ENCODE measurements around the gene RAB13.

RAB13 gene

GRCh38 chr1:153977250-153978240 lies 8.6 kb downstream of the RAB13 start, which contains the start of gene JTB:
Gene JTB, minus strand, starts transcription at chr1:153977674. Its CDS starts 422 bp downstream, at chr1:153977252.
- peak; percentile 87 for DNase-seq

DNA sequence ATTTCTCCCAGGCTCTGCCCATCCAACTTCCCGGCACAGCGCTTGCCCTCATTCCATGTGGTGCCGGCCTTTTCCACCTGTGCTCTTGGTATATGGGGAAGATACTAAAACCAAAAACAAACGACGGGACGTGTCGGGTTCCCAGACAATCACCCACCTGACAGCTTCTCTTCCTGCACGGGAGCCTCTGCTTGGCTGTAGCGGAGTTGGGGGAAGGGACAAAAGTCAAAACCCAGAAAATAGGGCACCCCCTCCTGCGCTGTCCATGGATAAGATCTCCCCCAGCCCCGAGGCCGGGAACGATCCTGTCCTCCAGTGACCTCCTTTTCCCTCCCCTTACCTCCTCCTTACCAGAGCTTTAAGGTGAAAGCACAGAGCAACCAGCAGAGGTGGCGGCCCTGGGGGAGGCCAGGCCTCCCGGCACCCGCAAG lies 9.3 kb downstream of the RAB13 start:
- DNase-seq = no peak

- DNase-seq = no peak
These were observed 12.6 kb downstream of the RAB13 start for GRCh38 chr1:153973525-153973924.

DNA sequence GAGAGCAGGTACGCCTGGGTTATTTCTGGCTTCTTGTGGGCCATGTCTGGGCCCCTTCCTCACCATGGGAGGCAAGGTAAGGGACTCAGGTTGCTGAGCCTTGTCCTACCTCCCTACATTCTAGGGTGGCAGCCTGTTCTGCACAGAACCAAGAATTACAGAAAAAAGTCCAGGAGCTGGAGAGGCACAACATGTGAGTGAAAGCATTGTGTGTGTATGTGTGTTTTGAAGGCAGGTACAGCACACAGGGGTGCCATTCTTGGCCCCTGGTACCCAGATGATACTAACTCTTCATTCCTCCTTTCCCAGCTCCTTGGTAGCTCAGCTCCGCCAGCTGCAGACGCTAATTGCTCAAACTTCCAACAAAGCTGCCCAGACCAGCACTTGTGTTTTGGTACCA lies 13.1 kb downstream of the RAB13 start:
- no peak for DNase-seq

DNA sequence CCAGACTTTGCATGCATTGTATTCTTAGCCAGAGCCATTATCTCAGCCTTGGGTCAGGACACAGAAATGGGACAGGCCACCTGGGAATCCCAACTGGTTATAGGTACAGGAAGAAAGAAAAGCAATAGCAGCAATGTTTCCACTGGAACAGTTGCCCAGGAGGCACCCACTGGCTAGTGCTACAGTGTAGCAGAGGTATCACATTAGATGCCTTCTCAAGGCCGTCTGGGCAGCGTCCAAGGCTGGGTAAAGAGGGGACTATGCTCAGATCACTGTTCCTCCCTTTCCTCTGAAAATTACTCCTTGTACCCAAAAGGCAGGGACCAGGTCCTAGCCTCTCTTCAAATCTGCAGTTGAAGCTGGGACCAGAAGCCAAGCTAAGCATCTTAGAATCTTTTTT lies 15.8 kb downstream of the RAB13 start:
- no peak for DNase-seq

- DNase-seq = no peak
These were observed 17.2 kb downstream of the RAB13 start for GRCh38 chr1:153968972-153969371.

DNA sequence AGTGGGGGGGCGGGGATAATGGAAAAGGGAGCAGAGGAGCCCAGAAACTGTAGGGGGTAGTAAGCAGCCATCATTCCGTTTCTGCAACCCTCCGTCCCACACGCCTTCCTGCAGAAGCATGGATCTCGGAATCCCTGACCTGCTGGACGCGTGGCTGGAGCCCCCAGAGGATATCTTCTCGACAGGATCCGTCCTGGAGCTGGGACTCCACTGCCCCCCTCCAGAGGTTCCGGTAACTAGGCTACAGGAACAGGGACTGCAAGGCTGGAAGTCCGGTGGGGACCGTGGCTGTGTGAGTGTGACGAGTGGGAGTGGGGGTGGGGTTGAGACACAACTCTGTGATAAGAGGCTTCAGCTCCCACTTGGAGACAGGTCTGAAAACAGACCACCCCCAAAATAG lies 17.7 kb downstream of the RAB13 start:
- DNase-seq = no peak

- DNase-seq = no peak
These were observed 18.2 kb downstream of the RAB13 start for GRCh38 chr1:153968000-153968363.

DNA sequence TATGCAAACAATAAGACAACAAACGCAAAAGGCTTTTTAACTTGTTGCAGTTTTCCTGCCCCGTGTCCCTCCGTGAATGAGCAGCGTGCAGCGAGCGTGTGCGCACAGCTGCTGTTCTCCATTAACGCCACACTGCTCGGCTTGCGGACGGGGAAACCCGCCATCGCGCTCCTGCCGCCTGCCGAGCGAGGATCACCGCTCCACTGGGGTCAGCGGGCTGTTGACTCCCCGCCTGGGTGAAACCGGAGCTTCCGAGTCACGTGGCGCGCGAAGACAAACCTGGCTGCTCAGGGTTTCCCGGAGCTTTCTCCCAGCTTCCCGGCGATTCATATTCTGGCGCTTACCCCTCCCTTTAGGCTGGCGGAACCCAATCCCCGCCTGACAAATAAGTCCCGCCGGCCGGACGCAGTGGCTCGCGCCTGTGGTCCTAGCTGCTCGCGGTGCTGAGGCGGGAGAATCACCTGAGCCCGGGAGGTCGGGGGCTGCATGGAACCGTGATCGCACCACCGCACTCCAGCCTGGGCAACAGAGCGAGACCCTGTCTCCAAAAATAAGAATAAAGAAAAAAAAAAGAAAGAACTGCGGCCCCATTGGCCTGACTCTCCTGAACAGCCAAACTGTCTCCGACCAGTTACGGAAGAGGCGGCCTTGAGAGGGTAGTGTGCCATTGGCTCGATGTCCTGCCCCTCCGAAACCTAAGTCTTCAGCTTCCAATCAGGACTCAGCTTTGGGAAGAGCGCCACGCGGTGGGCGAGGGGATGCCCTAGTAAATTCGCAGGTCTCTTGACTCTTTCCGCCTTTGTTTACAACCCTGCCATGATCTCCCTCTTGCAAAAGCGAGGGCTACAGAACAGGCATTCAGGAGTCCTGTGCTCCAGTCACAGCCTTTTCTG lies 18.8 kb downstream of the RAB13 start, which contains the start of gene CREB3L4:
CREB3L4 (plus strand) TSS at position 796 of the 893 bp plus-strand sequence. CDS start 624 bp downstream, outside the sequence.
- peak; percentile 81 for DNase-seq

- no peak for DNase-seq
These were observed 22.2 kb downstream of the RAB13 start for GRCh38 chr1:153963850-153964331.

GRCh38 chr1:153963030-153963849 lies 22.9 kb downstream of the RAB13 start, which contains the start of gene SLC39A1:
Gene SLC39A1, minus strand, starts transcription at chr1:153963537. Its CDS starts 822 bp downstream, at chr1:153962715.
- peak; percentile 94 for DNase-seq

GRCh38 chr1:153962088-153963029 lies 23.8 kb downstream of the RAB13 start:
- DNase-seq = no peak

GRCh38 chr1:153961421-153961820 lies 24.7 kb downstream of the RAB13 start:
- no peak for DNase-seq

- DNase-seq = no peak
These were observed 25.9 kb downstream of the RAB13 start for GRCh38 chr1:153960206-153960605.

GRCh38 chr1:153959454-153959853 lies 26.7 kb downstream of the RAB13 start:
- no peak for DNase-seq

DNA sequence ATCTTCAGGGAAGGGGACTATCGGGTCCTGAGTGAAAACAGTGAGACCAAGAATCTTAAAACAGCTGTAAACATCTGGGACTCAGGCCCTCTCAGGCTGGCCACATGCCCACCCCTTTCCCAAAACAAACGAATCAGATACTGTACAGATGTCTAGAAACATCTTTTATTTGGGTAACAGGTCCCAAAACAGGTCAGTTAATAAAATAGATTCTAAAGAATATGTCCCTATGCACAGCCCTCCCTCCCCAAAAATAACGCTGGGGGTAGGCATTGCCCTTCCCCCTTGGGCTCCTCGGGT lies 27.2 kb downstream of the RAB13 start:
- DNase-seq = no peak

DNA sequence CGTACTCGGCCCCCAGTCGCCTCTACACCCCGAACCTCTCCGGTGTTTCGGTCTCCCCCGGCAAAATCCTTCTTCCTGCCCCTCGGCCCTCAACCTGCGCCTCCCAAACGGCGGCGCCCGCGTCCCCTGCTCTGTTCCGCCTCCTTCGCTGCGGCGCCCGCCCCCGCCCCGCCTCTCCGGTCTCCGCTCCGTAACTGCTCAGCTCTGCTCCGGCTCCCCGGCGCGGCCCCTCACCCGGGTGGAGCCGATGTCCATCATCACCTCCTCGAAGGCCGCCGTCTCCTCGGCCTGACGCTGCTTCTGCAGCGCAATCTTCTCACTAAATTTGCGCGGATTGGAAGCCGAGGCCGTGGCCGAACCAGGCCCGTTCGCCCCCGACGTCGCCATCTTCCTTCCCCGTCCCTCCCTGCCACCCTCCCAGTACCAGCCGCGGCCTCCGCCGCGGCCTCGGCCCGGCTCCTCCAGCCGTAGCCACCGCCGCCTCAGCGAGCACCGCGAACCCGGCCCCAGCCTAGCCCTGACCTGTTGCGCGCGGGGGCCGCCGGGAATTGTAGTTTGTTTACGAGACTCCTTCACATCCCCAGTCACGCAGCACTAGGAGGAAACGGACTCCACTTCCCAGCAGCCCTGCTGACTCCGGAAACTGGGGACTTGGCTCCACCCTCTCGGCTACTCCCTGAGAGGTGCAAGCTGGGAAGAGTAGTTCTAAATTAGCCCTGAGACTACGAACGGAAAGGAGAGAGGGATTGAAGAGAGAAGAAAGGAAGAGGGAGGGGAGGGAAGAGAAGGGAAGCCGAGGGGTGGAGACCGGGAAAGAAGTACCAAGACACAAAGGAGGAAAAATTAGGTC lies 27.8 kb downstream of the RAB13 start, which contains the start of gene CRTC2:
CRTC2 (minus strand) TSS at position 502 of the 850 bp plus-strand sequence; CDS start at position 387, 115 bp downstream.
- DNase-seq = peak; percentile 97

DNA sequence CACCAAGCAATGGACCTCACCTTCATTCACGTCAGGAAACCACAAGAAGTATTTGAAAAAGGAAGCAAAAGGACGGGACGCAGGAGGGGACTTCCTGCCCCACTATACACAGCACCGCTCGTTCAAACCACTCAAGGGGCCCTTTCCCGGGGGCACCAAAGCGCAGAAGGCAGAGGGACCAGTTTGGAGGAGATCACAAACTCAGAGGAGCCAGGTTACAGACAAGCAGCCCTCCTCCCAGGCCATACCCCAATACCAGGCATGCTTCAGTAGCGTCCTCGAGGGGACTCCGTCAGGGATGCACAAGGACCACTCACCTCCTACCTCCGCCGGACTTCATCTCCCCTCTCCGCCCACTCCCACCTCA lies 28.4 kb downstream of the RAB13 start:
- peak; percentile 34 for DNase-seq

DNA sequence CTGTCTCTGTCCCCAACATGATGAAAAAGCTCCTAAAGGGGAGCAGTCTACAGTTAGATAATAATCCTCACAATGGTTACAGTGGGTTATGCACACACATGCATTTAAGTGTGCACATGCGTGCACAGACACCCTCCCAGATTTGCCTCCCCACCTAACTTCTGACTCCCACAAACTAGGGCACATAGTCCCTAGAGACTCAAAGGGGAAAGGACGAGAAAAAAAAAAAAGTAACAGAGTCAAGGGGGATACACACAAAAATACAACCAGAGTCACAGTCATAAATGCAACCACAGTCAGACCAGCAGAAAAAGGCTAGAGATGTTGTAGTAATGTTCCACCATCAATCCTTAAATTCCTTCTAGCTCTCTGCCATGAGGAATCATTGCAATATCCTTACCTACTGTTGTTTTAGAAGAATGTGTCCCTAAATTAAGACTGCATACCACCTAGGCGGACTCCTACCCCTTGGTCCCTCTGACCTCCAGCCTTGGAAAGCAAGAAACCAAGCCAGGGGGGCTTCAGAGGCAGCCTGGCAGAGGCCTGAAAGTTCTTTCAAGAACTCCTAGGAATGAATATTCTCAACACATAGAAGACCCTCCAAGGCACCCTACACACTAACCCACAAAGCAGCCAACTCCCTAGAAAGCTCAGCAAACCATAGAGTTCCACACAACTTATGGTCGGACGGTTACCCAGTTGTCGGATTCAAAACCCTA lies 29.0 kb downstream of the RAB13 start:
- DNase-seq = no peak

Measured in activated CD8-positive, alpha-beta memory T cell treated with anti-CD3 and anti-CD28 coated beads, Interleukin-2, amount 50 U/mL, for 4 hours (primary cell).